DMS79 treated with DMSO at 0.1 percent for 48 hours (cell line): ENCODE data around the gene AGBL3.
"Not testable (repeated sequence)": the region's sequence is repeated elsewhere in the genome, so short reads cannot be mapped to it uniquely, and the experiment has no call there.

Experiments used
- DNase-seq: peaks from one replicate; lab custom pipeline; 2025; lab: John Stamatoyannopoulos, UW

Gene AGBL3

DNA sequence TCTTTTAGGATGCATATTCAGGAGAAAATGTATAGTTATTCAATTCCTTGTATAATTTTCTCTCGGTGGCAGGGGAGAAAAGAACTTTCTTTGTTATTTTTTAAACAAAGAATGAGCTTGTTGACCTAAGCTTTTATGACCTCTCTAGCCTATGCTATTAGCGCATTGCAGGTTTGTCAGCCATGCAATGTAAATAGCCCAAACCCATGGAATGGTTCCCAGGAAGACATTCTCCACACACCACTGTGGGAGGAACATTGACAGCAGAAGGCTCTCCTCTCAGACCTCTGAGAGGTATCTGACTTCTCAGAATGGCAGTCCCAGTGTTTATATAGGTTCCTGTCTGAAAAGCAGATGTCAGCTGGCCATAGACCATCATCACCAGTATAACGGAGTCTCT lies 19.6 kb upstream of the AGBL3 start:
- DNase-seq = no peak

DNA sequence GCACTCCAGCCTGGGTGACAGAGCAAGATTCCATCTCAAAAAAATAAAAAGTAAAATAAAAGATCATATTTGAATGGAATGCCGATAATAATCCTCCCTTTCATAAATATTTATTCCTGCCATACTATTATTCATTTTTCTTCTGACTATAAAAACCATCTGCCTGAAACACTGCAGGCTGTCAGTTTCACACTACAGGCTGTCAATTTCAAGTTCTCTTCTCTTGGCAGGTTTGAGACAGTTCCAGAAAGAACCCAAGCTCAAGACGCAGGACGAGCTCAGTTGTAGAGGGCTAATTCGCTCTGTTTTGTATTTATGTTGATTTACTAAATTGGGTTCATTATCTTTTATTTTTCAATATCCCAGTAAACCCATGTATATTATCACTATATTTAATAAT lies 18.2 kb upstream of the AGBL3 start:
- no peak for DNase-seq

DNA sequence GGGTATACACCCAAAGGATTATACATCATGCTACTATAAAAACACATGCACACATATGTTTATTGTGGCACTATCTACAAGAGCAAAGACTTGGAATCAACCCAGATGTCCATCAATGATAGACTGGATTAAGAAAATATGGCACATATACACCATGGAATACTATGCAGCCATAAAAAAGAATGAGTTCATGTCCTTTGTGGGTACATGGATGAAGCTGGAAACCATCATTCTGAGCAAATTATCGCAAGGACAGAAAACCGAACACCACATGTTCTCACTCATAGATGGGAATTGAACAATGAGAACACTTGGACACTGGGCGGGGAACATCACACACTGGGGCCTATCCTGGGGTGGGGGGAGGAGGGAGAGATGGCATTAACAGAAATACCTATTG lies 4.7 kb upstream of the AGBL3 start:
- DNase-seq = not testable (repeated sequence)

DNA sequence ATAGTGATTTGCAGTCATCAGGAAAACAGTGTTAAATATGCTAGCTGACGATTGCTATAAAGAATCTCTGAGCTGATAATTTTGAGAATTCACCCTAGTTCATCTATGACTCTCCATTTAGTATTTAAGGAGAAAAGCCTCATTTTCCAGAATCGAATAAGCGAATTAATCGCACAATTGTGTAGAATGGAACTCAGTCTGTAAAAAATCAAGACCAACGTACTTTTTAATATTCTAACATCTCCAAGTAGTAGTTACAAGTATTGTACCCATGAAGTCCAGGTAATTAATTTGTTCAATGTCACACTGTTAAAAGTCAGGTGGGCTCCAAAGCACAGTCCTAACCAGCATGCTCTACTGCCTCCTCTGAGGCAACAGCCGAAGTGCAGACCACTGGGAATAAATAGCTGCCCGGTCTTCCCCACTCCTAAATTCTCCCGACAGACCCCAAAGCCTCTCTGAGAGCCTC lies 380 bp upstream of the AGBL3 start:
- no peak for DNase-seq

DNA sequence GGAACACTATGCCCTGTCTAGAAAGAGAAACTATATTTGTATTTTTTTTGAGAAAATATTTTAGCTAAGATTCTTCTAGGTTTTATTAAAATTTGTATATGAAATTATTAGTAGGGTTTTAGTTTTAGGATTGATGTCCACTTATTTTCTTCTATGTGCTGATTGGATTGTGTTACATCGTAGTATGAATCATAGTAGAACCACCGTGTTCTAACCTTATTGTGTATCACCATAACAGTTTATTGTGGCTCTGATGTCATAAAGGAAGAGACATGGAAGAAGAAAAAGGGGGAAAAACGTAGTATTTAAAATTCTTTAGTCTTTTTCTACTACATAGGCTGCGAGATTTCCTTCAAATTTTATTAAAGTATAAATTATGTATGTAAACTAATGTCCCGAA lies 1.9 kb downstream of the AGBL3 start:
- no peak for DNase-seq

DNA sequence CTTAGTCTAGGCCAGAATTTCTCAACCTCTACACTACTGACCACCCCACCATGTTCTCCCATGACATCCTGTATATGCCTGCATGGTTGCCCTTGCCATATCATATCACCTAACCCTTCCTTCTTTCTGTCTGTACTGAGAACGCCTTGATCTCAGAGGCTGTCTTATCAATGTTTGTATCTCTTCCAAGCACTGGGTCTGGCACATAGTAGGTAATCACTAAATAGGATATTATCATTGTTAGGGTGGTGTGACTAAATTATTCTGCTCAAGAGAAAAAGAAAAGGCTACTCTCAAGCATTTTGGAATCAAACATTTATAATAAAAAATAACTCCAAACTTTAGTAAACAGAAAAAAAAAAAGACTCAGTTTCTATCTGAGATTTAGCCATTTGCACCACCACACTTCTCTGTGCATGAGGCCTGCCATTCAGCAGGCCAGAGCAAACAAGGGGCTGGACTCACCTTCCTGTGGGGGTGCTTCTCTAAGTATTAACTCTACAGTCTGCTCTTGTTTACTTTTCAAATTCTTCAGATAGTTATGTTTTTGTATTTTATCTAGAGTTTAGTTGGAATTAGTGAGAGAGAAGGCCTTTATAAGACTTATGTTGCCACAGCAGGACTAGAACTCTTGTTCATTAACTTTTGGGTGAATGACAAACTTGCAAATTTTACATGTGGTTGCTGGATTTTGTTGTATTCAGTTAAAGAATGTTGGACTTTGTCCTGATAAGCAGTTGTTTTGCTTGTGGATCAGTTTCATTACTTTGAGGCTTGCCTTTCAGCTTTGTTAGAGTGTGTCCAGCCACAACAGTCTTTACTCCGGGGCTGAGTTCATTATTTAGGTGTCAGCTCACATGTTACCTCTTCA lies 5.4 kb downstream of the AGBL3 start:
- DNase-seq = no peak

DNA sequence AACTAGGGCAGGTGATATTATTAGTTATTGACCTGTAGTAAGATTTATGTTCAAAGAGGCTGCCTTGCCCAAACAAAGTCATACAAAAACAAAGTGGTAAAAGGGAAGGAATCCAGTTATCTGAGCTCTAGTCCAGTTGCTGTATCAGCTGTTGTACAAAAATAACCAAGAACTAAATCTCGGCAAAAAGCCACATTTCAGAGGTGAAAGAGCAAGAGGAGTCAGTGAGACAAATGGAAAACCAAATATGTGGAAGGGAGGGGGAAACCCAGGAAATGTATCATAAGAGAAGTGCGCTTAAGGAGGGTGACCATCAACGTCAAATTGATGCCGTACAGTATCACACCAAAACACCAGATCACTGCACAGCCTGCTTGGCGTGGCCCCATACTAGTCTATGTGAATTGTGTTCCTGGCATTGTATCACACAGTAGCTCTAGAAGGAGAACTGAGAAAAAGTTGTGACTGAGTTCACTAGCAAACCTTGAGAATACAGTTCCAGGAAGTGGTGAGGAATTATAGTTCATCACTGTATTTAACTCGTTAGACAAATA lies 6.4 kb downstream of the AGBL3 start:
- DNase-seq = no peak

DNA sequence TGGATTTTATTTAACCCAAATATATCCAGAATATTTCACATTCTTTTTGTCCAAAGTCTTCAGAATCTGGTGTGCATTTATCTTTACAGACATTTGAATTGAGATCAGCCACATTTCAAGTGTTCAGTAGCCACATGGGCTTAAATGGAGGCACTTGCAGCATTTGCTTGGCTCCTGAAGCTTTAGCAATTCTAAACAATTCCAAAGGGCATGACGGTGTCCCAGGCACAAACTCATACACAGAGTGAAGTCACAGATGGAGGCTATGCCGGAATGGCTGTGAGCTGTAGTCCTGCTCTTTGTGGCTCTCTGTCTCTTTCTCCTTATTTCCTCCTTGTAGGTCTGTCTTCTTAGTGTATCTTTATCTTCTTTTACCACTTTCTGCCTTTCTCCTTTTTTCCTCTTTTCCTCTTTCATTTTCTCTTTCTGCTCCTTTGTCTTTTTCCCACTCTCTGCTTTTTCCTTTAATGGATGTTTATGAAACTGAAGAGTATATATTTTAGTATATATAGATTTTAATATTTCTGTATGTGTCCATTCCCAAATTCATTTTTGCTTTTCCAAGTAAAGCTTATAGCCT lies 7.7 kb downstream of the AGBL3 start:
- no peak for DNase-seq

DNA sequence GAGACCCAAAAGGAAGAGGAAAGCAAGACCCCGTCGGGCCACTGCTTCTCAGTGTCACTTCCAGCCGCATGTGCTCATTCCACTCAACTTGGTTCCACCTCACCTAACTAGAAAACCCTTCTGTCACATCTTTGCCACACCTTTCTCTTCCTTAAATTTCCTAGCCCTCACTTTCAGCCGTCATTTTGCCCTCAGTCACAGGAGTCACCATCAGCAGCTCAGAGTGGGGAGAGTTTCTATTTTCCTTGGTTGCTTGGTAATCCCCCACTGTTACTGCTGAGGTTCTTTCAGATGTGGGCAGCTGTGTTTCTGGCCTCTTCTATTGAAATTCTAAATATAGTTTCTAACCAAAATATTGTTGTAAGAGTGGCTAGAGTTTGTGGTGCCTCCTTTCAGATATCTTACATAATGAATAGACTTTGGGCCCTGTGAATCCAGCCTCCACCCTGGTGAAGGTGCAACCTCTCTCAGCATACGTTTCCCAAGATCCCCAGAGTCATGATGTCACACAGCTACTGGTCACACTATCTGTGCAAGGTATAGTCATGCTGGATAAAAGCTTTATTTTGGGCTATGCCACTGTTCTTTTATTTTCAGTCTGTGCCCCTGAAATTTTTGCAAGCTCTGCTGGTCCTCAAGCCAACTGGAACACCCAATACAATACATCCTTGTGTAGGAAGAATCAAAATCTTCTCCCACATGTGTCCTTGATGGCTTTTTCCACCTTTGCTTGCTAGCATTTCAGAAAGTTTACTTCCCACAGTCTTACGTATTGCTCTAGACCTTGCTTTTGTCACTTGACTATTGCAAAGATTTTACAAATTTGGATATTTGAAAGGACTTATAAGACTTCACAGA lies 9.2 kb downstream of the AGBL3 start:
- DNase-seq = no peak

DNA sequence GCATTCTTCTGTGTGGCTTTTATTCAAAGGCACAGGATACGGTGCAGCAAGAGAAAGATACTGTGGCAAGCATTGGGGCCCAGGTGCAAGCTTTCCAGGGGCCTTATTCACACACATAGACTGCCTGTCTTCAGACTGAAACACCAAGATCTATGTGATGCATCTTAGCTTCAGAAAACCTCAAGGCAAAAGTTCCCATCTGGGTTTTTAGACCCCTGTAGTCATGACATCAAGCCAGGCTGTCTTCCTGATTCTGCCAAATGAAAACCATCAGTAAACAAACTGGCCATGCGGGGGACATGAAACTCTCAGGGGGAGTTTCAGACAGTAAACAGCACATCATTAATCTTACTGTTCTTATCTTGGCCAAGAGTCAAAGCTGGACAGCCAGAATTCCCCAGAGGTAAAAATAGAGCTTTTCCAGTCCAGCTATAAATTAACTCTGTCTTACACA lies 9.8 kb downstream of the AGBL3 start:
- no peak for DNase-seq

DNA sequence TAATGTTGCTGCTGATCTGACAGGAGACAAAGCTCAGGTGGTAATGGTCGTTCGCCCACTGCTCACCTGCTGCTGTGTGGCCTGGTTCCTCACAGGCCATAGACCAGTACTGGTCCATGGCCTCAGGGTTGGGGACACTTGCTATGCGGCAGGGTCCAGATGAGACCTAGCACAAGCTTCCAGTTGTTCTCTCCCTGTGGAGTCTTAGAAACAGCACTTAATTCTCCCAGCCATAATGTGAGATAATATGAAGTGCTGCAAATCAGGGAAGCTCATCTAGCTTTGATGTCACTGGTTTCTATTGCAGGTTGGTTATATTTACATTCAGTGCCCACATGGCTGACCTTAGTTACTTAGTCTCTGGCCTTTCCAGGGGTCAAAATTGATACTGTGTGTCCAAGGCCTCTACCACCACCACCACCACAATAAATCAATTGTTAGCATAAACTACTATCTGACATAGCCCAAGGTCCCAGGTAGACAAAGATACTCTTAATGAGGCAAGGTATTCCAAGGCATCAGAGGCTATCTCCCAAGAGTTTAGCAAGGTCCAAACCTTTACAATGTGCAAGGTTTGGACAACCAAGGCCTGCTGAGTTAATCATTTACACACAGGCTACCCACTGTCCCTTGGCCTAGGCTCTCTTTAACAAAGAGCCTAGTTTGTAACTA lies 11.0 kb downstream of the AGBL3 start:
- DNase-seq = no peak

DNA sequence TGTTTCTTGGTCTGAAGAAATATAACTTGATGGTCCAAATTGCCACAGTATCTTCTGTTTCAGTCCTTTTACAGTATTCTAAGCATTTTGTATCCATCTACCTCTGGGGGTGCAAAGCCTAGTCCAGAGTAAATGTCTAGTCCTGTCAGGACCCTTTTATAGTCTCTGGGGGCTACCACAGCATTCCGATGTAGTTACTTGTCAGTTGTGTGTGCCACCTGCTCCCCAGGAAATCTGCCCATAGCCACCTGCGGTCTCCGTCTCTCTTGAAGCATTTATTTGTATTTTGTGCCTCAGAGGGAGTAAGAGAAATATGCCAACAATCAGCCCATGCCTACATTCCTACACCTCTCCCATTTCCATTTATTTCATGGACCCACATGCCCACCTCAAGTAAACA lies 12.8 kb downstream of the AGBL3 start:
- no peak for DNase-seq

DNA sequence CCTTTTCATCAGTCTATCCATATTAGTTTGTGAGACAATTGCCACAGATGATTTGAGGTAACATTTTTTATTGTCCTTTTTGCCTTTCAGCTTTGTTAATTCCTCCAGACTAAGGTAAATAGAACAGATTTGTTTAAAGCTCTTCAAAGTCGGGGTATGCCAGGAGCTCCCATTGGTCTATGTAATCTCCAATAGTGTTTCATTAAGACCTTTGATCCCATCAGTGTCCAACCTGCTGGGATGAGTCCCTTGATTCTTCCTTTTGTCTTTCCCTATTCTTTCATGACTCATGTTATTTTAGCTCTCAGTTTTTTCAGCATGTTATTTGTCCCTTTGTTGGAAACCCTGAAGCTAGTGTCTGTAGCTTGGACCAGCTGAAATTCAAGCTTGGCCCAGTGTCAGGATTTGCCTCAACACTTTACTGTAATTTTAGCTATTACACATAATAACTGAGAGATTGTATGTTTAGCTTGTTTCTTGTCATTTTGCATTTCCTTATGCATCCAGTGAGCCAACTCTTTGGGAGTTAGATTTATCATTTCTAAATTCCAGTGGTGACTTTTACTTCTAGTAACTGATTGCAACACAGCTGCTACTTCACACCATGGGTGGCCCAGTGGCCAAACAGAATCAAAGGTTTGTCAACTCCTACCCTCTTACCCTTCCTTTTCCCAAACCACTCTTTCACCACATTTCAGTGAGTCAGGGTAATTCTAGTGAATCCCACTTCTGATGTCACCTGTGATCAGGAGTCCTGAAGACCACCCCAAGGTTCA lies 15.3 kb downstream of the AGBL3 start:
- no peak for DNase-seq

DNA sequence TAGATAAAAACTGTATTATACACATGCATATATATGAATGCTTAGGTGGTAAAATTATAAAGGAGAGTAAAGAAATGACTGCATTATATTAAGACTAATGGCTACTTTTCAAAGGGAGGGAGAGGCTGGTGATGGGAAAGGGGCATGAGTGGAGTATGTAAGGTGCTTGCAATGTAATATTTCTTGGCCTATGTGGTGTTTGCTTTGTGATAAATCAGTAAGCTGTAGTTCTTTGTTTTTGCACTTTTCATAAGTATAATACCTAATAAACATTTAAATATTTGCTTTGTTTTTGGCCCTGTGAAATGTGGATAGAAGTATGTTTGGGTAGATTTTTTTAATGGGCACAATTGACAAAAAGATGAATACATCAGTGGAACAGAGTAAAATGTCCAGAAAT lies 25.9 kb downstream of the AGBL3 start:
- no peak for DNase-seq

DNA sequence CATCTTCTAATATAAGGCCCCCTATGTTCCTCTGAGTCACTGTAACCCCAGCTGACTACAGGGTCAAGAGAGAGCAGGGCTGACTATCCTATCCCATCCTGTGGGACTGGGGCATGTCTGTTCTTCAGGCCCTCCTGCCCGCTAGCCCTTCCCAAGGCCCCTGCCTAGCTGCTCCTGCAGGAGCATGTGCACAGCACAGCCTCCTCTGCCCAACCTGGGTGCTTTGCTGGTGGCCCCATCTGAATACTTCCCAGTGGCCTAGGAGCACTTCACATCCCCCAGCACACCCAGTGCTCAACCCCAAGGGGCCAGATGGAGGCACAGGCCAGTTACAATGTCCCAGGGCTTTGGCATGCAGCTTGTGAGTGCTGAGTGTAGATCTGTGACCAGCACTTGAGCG lies 37.3 kb downstream of the AGBL3 start:
- no peak for DNase-seq

DNA sequence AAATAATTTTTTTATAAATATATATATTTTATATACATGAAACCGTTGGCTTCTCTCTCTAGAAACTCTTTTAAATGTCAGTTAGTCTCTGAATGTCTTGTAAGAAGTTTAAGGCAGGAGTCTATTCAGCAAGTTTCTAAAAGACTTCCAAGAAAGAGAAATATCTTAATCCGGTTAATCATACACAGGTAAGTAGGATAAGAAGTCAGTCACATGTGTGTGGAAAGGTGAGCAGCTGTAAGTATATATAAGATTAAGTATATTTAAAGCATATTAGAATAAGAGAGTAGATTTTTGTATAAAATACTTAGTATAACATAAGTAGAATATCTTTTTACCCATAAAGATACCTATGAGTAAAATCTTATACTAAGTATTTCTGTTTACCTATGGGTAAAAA lies 48.9 kb downstream of the AGBL3 start:
- DNase-seq = no peak

DNA sequence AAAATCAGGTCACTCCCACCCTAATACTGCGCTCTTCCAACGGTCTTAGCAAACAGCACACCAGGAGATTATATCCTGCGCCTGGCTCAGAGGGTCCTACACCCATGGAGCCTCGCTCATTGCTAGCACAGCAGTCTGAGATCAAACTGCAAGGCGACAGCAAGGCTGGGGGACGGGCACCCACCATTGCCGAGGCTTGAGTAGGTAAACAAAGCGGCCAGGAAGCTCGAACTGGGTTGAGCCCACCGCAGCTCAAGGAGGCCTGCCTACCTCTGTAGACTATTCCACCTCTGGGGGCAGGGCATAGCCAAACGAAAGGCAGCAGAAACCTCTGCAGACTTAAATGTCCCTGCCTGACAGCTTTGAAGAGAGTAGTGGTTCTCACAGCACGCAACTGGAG lies 80.7 kb downstream of the AGBL3 start:
- not testable (repeated sequence) for DNase-seq

DNA sequence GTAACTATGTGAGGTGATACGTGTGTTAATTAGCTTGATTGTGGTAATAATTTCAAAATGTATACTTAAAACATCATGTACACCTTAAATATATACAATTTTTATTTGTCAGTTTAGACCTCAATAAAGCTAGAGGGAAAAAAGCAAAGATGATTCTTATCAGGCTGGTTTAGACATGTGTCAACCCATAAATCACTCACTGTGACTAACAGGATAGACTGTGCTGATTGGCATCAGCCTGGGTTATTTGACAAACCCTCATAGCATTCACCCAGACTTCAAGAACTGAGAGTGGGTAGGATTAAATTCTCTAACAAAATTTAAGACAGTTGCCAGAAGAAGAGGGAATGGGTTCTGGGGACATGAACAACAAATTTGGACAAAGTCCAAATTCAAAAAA lies 87.8 kb downstream of the AGBL3 start:
- DNase-seq = no peak

DNA sequence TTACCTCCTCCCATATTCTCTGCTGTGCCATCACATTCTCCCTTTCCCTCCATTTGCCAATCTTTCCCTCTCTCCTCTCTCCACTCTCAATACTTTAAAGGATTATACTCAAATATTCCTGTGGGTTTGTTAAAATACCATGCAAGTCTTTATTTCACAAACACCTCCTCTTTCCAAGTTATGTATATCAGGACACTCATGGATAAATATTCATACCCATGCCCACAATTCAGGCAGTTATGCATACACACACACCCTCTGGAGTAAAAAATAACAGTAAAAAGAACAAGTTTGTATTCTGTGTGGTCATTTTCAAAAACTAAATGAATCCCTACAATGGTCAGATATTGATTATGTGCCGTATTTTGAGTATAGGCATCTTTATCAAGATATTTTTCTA lies 88.2 kb downstream of the AGBL3 start:
- DNase-seq = no peak

DNA sequence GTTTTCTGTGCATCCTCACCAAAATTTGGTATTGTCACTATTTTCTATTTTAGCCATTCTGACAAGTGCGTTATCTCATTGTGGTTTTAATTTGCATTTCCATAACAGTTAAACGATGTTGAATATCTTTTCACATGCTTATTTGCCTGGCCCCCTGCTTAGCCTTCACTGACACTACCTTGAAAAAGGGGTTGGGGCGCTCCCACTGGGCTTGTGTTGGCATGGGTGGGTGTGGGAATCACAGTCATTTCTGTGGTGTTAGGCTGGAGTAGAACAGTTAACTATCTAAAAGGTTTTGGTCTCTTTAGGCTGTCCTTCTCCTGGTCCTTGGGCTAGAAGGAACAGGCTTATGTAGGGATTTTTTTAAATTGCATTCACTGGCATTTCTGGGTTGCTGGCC lies 89.4 kb downstream of the AGBL3 start:
- DNase-seq = no peak

DNA sequence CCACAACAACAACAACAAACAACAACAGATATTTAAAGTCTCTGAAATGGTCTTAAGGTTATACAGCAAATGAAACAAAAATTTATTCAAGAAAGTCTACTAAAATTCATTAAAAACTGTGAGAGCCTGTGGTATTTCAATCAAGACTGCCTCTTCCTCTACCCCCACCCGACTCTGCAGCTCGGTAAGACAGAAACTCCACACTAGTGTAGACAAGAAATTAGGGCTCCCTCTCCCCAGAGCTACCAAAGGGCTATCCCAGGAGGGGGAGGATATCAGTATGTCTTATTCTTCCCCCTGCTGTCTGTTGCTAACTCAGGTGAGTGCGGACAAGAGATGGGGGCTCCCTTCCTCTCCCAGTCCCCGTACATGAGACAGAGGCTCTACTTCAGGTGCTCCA lies 90.6 kb downstream of the AGBL3 start:
- DNase-seq = no peak
